T-helper 17 cell (primary cell): ENCODE data around the gene GPR161. TPM values are rescaled to one million over a fixed set of nuclear protein-coding genes. Genes with fewer than 3 reads are reported as not detected.
"Not testable (repeated sequence)": the region's sequence is repeated elsewhere in the genome, so short reads cannot be mapped to it uniquely, and the experiment has no call there.

Experiments used
- ATAC-seq: fragments of 150-1000 bp; cut with Tn5 transposase; 2 replicates; pipeline ENCODE4 v1.10.0; 2021; ENCODE audit warnings: mild to moderate bottlenecking, moderate library complexity
- DNase-seq, 3 donors: peaks; one replicate each; pipeline versions ENCODE4 v3.0.0 to v3.0.0-alpha.2; 2020 to 2021
- H3K9me3 ChIP-seq: one replicate; pipeline ENCODE4 v1.7.0; 2013; ENCODE audit warnings: low read length, mild to moderate bottlenecking; ENCODE audit not compliant: control insufficient read depth, poor library complexity, severe bottlenecking
- H3K27ac Mint-ChIP-seq: one replicate; pipeline ENCODE4 v1.8.0; 2022; ENCODE audit warnings: mild to moderate bottlenecking, moderate library complexity, mixed read lengths
- H3K27me3 Mint-ChIP-seq: one replicate; pipeline ENCODE4 v1.8.0; 2022; ENCODE audit warnings: mixed read lengths
- H3K36me3 Mint-ChIP-seq: one replicate; pipeline ENCODE4 v1.8.0; 2022; ENCODE audit warnings: low read depth, mixed read lengths
- H3K4me1 Mint-ChIP-seq: one replicate; pipeline ENCODE4 v1.8.0; 2022; ENCODE audit warnings: mild to moderate bottlenecking, mixed read lengths
- H3K4me3 Mint-ChIP-seq: one replicate; pipeline ENCODE4 v1.8.0; 2022; ENCODE audit warnings: mild to moderate bottlenecking, moderate library complexity, mixed read lengths
- total RNA-seq, 4 donors: library from RNA in 2 of 4; stranded (reverse) in 2 of 4; gene quantifications; one replicate each; pipeline ENCODE4 v1.2.3 and lab custom pipeline; 2022 to 2026

The GPR161 gene
- total RNA-seq, 2 donors from 2014 or later = 0.02 to 0.13 TPM

- Mint-ChIP-seq H3K4me1 (no peaks in the 10 kb centered on the region), H3K27me3 (peaks cover 11% of the 10 kb centered on the region), H3K4me3 (no peak overlapping the region), H3K36me3 (peaks cover 4% of the 10 kb centered on the region), H3K27ac (no peak overlapping the region)
- DNase-seq = no peak
- H3K9me3 ChIP-seq = peaks cover 4% of the 10 kb centered on the region
- ATAC-seq = no peak
These were observed 24.7 kb upstream of the GPR161 start for GRCh38 chr1:168161459-168161858.

- H3K4me3 Mint-ChIP-seq = no peak overlapping the region
- DNase-seq (no peak), ATAC-seq (no peak)
- peaks cover 6% of the 10 kb centered on the region for H3K27me3 Mint-ChIP-seq
- H3K9me3 ChIP-seq = peaks cover 4% of the 10 kb centered on the region
- H3K36me3 Mint-ChIP-seq = peaks cover 2% of the 10 kb centered on the region
- no peak overlapping the region for H3K27ac Mint-ChIP-seq
- H3K4me1 Mint-ChIP-seq = no peaks in the 10 kb centered on the region
These were observed 23.2 kb upstream of the GPR161 start for GRCh38 chr1:168159979-168160378.

GRCh38 chr1:168159251-168159650, 22.5 kb upstream of the GPR161 start:
- DNase-seq (no peak), ATAC-seq (no peak)
- H3K4me1 Mint-ChIP-seq = no peaks in the 10 kb centered on the region
- H3K36me3 Mint-ChIP-seq = peaks cover 2% of the 10 kb centered on the region
- H3K27me3 Mint-ChIP-seq = peaks cover 6% of the 10 kb centered on the region
- peaks cover 4% of the 10 kb centered on the region for H3K9me3 ChIP-seq
- no peak overlapping the region for H3K27ac Mint-ChIP-seq
- H3K4me3 Mint-ChIP-seq = no peak overlapping the region

GRCh38 chr1:168157638-168158037, 20.9 kb upstream of the GPR161 start:
- ATAC-seq (no peak), DNase-seq (no peak)
- Mint-ChIP-seq H3K27ac (no peak overlapping the region), H3K36me3 (no peaks in the 10 kb centered on the region), H3K27me3 (no peaks in the 10 kb centered on the region), H3K4me3 (no peak overlapping the region), H3K4me1 (peaks cover 2% of the 10 kb centered on the region)
- H3K9me3 ChIP-seq = peaks cover 4% of the 10 kb centered on the region

DNA sequence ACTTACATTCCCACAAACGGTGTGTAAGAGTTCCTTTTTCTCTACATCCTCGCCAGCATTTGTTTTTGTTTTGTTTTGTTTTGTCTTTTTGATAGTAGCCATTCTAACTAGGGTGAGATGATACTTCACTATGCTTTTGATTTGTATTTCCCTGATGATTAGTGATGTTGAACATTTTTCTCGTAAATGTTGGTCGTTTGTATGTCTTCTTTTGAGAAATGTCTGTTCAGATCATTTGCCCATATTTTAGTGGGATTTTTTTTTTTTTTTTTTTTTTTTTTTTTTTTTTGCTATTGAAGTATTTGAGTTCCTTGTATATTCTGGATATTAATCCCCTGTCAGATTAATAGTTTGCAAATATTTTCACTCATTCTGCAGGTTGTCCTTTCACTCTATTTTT, 19.2 kb upstream of the GPR161 start:
- Mint-ChIP-seq H3K36me3 (no peaks in the 10 kb centered on the region), H3K4me1 (peaks cover 2% of the 10 kb centered on the region), H3K4me3 (no peak overlapping the region), H3K27me3 (peaks cover 4% of the 10 kb centered on the region), H3K27ac (no peak overlapping the region)
- ATAC-seq = no peak
- DNase-seq = no peak
- H3K9me3 ChIP-seq = peaks cover 4% of the 10 kb centered on the region

DNA sequence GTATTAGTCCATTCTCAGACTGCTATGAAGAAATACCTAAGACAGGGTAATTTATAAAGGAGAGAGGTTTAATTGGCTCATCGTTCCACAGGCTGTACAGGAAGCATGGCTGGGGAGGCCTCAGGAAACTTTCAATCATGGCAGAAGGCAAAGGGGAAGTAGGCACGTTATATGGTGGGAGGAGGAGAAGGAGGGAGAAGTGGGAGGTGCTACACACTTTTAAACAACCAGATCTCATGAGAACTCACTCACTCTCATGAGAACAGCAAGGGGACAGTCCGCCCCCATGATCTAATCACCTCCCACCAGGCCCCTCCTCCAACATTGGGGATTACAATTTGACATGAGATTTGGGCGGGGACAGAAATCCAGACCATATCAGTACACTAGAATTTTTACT, 18.0 kb upstream of the GPR161 start:
- H3K4me3 Mint-ChIP-seq, DNase-seq, H3K36me3 Mint-ChIP-seq, ATAC-seq, H3K27me3 Mint-ChIP-seq, H3K27ac Mint-ChIP-seq, H3K9me3 ChIP-seq, H3K4me1 Mint-ChIP-seq: not testable (repeated sequence)

GRCh38 chr1:168151935-168152334, 15.2 kb upstream of the GPR161 start:
- Mint-ChIP-seq H3K4me3 (no peak overlapping the region), H3K4me1 (peaks cover 6% of the 10 kb centered on the region), H3K27me3 (peaks cover 4% of the 10 kb centered on the region), H3K36me3 (no peaks in the 10 kb centered on the region), H3K27ac (no peak overlapping the region)
- H3K9me3 ChIP-seq = no peaks in the 10 kb centered on the region
- DNase-seq (no peak), ATAC-seq (no peak)

- ATAC-seq = no peak
- no peak overlapping the region for H3K4me3 Mint-ChIP-seq
- no peaks in the 10 kb centered on the region for H3K36me3 Mint-ChIP-seq
- no peak for DNase-seq
- H3K4me1 Mint-ChIP-seq = peaks cover 7% of the 10 kb centered on the region
- H3K9me3 ChIP-seq = no peaks in the 10 kb centered on the region
- H3K27me3 Mint-ChIP-seq = peaks cover 4% of the 10 kb centered on the region
- H3K27ac Mint-ChIP-seq = peak overlapping the region; percentile 70
These were observed 13.6 kb upstream of the GPR161 start for GRCh38 chr1:168150283-168150682.

DNA sequence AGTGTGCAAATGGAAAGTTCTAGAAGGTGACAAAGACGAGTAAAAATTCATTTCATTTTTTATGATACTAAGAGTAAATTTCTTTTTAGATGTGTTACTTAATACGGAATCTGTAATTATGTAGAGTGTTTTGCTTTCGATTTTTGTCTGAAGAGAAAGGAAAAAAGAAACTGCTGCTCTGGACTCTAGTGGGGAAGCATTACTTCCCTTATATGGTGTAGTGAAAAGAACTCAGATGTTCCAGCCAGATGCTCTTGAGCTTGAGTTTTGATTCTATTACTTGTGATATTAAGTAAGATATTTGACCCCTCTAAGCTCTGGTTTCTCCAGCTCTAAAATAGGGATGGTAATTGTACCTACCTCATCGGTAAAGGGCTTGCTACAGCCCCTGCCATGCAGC, 12.2 kb upstream of the GPR161 start:
- Mint-ChIP-seq H3K4me3 (no peak overlapping the region), H3K27me3 (peaks cover 4% of the 10 kb centered on the region), H3K4me1 (peaks cover 8% of the 10 kb centered on the region), H3K36me3 (no peaks in the 10 kb centered on the region), H3K27ac (no peak overlapping the region)
- H3K9me3 ChIP-seq = no peaks in the 10 kb centered on the region
- DNase-seq (no peak), ATAC-seq (no peak)

DNA sequence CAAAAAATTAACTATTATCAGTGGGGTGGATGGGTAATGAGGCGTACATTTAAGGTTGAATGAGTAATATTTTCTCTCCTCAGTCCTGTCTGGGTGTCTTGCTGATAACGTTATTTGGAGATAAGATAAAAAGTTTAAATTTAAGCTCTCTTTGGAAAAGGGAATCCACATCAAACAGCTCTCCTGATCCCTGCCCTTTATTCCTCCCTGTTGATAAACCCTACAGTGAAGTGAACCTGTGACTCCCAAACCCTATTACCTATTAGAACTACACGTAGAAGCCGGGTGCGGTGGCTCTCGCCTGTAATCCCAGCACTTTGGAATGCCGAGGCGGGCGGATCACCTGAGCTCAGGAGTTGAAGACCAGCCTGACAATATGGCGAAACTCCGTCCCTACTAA, 9.9 kb upstream of the GPR161 start:
- no peak overlapping the region for H3K4me3 Mint-ChIP-seq
- no peak overlapping the region for H3K27ac Mint-ChIP-seq
- H3K36me3 Mint-ChIP-seq = no peaks in the 10 kb centered on the region
- H3K9me3 ChIP-seq = no peaks in the 10 kb centered on the region
- ATAC-seq = no peak
- DNase-seq = no peak
- H3K4me1 Mint-ChIP-seq = peaks cover 8% of the 10 kb centered on the region
- H3K27me3 Mint-ChIP-seq = peaks cover 4% of the 10 kb centered on the region

GRCh38 chr1:168146160-168146539, 9.4 kb upstream of the GPR161 start:
- ATAC-seq = no peak
- no peak for DNase-seq
- Mint-ChIP-seq H3K27ac (no peak overlapping the region), H3K4me3 (peak overlapping the region; percentile 80), H3K36me3 (no peaks in the 10 kb centered on the region), H3K4me1 (peaks cover 8% of the 10 kb centered on the region), H3K27me3 (no peaks in the 10 kb centered on the region)
- H3K9me3 ChIP-seq = no peaks in the 10 kb centered on the region

DNA sequence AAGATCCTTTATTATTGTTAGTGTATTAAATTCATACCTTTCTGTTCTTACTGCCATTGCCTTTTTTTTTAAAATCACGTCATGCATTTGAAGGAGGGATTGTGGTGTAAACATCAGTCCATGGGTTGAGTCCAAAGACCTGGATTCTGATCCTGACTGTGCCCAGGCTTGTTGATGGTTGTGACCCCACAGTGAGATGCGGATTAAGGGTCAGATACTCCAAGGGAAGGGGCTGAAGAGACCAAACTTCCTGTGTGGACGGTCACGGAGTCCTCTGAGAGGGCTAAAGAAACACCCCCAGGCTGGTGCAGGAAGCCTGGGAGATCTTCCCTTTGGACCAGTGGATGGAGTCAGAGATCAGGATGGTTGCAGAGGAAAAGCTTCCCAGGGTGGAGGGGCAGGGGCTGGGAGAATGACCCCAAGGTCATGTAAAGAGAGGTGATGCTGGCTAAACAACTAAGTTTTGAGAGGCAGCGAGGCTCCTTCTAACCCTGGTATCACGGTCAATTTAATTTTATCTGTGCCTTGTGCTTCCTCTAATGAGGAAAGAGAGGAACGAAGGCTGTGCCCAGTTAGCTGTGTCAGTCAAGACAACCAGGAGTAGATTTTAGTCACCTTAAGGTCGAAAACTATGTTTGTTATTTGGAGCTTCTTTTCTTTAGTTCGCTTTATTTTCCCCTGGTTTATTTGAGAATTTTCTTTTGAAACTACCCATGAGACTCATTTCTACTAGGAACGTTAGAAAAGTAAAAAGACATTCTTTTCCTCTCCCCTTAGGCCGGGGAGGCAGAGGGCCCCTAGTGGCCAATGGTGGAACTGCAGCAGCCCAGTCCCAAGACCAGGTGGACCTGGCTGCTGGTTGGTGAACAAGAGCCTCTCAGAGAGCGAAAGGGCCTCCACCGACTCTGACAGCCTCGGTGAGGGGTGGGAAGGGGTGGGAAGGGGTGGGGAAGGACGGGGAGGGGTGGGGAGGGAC, 8.7 kb upstream of the GPR161 start:
- no peak overlapping the region for H3K27ac Mint-ChIP-seq
- H3K4me1 Mint-ChIP-seq = peaks cover 6% of the 10 kb centered on the region
- peaks cover 2% of the 10 kb centered on the region for H3K27me3 Mint-ChIP-seq
- ATAC-seq (peak; percentile 98), DNase-seq (peak; percentile 59 to 85 (median 70))
- H3K4me3 Mint-ChIP-seq = peak overlapping the region; percentile 80
- no peaks in the 10 kb centered on the region for H3K36me3 Mint-ChIP-seq
- no peaks in the 10 kb centered on the region for H3K9me3 ChIP-seq

- DNase-seq = no peak
These were observed 5.2 kb upstream of the GPR161 start for GRCh38 chr1:168141871-168142385.

GRCh38 chr1:168139070-168139469, 2.3 kb upstream of the GPR161 start:
- DNase-seq = no peak
- H3K36me3 Mint-ChIP-seq = peaks cover 4% of the 10 kb centered on the region

More at GRCh38 chr1:168141871-168142385, 5.2 kb upstream of the GPR161 start:
- H3K27ac Mint-ChIP-seq = no peak overlapping the region
- H3K4me3 Mint-ChIP-seq = no peak overlapping the region
- peaks cover 4% of the 10 kb centered on the region for H3K36me3 Mint-ChIP-seq
- no peak for ATAC-seq
- peaks cover 12% of the 10 kb centered on the region for H3K27me3 Mint-ChIP-seq
- no peaks in the 10 kb centered on the region for H3K9me3 ChIP-seq
- H3K4me1 Mint-ChIP-seq = peaks cover 10% of the 10 kb centered on the region

More at GRCh38 chr1:168139070-168139469, 2.3 kb upstream of the GPR161 start:
- H3K9me3 ChIP-seq = no peaks in the 10 kb centered on the region
- ATAC-seq = no peak
- Mint-ChIP-seq H3K4me1 (peaks cover 17% of the 10 kb centered on the region), H3K4me3 (no peak overlapping the region), H3K27ac (no peak overlapping the region), H3K27me3 (peaks cover 30% of the 10 kb centered on the region)
